ENCODE data around the gene PARP16.

PARP16 gene, protein sequence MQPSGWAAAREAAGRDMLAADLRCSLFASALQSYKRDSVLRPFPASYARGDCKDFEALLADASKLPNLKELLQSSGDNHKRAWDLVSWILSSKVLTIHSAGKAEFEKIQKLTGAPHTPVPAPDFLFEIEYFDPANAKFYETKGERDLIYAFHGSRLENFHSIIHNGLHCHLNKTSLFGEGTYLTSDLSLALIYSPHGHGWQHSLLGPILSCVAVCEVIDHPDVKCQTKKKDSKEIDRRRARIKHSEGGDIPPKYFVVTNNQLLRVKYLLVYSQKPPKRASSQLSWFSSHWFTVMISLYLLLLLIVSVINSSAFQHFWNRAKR

DNA sequence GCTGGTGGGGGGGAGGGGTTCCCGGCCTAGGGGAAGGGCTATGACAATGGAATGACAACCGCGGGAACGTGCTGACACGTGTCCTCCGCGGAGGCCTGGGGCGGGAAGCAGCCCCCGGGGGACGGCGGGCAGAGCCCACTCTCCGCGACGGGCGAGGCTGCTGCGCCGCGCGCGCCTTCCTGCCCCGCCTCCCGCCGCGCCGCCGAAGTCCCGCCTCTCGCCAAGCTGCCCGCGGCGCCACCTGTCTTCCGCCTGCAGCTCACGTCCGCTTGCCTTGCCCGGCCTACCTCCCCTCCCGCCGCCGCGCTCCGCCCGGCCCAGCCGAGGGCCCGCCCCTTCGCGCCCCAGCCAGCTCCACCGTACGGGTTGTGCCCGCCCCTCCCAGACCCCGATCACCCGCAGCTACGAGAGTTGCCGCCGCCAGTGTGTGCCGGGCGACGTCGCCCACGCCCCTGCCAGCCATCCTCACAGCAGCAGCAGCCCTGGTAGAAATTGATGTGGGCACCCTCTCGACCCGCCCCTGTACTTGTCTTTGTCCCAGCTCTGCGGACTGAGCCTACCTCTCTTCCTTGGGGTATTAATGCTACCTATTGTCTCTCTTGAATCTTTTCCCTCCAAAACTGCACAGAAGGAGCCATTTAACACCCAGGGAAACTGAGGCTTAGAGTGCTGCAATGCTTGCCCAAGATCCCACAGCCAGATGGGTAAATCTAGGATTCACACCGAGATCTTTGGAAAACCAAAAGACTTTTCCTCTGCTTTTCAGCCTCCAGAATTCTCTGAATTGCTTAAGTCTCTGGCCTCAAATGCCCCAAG, at the start of gene PARP16:
TSS of gene PARP16 (minus strand) at position 180 of the 816 bp plus-strand sequence. CDS start 457 bp downstream, outside the sequence.
- DNase-seq (ENCODE audit: low read depth): peak; percentile 65

DNA sequence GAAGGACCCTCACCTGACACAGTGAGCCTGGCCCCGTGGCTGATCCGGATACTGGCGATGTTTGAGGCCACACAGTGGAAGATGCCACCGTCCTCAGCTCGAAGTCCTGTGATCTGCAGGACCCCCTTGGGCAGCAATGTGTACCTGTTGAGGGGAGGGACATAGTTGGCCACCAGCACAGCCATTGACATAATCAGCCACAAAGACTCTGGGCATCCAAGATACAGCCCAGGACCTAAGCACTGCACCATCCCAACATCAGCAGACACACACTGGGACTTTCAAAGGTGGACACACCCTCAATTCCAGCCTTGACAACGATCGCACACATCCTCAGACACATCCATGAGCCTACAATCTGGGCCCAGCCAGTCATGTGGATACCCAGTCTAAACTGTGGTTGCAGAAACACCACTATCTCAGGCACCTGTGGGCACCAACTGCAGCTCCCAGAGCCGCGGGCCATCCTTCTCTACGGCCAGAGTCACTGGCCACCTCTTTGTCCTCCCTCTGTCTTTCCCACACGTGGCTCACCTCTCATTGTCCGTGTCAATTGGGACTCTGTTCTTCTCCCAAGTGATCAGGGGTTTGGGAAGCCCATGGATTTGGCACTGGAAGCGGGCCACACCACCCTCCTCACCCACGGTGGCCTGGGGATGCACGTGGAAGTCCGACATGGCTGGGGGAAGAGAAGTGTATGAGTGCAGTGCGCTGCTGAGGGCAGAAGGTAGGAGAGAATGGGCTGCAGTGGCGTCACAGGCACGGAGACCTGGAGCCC, 48.8 kb upstream of the PARP16 start:
- no peak for DNase-seq (ENCODE audit: low read depth)

DNA sequence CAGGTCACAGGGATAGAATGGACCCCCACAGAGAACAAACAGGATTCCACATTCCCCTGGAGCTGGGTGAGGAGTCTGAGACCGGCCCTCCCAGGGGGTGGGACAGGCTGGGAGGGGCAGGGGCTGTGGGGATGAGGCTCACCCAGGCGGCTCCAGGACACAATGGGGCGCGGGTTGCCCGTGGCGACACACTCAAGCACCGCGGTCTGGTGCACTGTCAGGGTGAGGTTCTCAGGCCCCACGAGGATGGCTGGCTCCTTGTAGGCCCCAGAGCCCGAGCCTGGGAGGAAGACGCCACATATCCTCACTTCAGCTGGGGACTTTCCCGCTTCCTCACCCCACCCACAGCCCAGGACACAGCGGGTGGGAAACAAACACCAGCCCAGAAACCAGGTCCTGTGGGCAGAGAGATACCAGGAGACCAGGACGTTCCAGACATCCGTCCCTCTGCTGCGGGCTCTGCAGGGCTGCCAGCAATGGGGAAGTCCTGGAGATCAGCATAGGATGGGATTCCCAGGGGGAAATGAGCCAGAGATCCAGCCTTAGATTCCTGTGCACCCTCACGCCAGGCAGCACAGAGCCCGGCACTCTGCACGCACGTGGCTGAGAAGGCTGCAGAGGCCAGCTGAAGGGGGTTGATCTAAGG, 48.0 kb upstream of the PARP16 start:
- no peak for DNase-seq (ENCODE audit: low read depth)

DNA sequence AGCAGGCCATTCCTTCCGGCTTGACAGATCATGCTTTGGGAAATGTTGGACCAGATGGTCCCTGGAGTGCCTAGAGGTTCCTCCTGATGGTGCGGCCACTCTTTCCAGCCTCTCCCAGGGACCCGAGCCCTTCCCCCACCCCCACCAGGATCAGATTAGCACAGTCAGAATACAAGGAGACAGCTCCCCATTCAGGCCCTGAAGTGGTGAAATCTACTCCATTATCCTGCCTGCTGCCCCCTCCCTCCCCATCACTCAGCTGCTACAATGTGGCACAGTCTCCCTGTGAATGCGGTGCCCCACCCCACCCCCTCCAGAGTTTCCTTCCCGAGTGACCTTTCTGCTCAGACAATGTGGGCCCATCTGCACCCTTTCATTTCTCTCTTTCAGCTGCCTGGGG, 47.2 kb upstream of the PARP16 start:
- no peak for DNase-seq (ENCODE audit: low read depth)

DNA sequence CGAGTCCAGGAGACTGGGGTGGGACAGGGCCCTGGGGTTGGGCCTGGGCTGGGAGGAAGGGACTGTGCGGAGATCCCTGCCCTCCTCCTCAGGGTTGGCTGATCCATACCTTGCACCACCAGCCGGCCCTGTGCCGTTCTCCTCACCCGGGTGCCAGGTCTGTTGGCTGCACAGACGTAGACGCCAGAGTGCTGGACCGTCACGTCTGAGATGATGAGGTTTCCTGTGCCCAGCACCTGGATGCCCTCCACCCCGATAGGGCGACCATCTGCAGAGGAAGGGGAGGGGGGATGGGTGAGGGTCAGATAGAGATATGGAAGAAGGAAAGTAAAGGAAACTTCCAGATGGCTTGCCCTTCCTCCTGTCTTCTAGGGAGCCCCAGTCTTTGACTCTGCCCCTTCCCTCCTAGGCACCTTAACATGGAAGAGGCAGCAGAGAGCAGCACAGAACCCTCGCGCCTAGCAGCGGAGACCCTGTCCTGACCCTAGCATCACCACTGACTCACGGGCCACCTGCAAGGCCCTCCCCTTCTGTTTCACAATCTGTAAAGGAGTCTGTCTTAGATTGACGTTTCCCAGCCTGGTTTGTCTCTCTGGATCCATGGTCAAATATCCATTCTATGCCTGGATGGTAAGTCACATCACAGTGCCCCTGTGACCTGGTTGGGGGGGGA, 46.6 kb upstream of the PARP16 start:
- no peak for DNase-seq (ENCODE audit: low read depth)

DNA sequence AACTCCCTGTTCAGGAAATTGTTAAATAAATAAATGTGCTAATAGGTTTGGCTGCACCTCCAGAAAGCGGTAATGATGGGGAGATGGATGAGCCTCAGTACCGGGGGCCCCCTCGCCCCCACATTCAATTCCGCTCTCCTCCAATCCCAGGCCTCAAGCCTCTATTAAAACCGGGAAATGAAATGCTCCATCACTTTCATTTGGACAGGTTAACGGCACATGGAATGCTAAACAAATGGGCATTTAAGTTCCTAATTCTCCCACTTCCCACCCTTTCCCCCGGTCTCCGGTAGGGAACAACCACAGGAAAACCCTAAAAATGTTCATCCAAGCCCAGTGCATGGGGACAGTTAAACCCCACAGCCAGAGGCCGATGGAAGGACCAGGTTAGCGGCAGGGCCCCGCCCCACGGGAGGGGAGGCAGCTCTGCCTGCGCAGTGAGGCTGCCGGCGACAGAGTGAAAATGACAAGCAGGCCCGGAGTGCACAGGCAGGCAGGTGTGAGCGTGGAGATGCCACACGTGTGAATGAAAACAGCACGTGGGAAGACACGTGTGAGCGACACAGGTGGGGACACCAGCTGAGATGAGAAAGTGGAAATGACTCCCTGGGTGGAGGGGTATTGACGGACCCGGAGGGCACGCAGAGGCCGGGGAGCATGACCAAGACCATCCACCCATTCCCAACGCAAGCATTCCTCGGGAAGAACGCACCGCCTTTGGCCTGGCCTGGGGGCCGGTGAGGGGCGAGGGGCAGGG, 45.9 kb upstream of the PARP16 start:
- DNase-seq (ENCODE audit: low read depth): no peak

DNA sequence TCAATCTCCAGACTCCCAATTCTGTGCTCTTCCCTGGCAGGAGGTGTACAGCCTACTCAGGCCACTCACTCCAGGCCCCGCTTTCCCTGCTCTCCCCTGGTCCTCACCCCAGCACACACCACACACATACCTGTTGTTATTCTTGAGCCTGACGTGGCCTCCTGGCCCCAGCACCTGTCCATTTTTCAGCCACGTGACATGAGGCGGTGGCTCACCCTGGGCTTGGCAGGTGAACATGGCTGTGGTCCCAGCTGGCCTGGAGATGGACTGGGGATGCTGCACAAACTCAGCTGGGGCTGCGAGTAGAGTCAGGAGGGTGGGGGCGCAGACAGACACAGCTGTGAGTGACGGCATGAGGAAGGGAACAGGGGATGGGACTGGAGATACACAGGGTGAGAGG, 45.1 kb upstream of the PARP16 start:
- DNase-seq (ENCODE audit: low read depth): no peak

DNA sequence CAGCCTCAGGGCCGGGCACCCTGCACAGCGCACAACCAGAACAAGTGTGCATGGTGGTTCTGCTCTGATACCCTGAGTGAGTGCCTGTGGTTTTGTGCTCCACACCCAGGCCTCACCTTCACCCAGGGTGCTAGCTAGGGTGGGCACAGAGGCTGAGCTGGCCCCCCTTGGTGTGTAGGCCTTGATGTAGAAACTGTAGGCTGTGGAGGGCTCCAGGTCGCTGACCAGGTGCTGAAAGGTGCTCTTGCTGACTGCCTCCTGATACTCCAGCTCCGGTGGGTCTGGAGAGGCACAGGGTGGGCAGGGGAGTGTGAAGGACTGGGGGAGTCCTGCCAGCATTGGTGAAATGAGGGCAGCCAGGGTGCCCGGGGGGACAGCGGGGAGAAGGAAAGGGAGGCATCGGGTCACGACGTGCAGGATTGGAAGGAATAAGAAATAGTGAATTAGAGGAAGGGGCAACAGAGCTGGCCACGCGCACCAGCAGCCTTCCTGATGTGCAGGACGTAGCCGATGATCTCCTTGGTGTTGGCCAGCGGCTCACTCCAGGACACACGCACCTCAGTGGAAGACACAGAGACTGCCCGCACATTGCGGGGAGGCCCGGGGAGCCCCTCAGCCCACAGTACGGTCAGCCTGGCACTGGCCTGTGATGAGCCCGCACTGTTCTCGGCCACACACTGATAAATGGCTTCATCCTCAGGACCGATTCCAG, 44.4 kb upstream of the PARP16 start:
- DNase-seq (ENCODE audit: low read depth): no peak

DNA sequence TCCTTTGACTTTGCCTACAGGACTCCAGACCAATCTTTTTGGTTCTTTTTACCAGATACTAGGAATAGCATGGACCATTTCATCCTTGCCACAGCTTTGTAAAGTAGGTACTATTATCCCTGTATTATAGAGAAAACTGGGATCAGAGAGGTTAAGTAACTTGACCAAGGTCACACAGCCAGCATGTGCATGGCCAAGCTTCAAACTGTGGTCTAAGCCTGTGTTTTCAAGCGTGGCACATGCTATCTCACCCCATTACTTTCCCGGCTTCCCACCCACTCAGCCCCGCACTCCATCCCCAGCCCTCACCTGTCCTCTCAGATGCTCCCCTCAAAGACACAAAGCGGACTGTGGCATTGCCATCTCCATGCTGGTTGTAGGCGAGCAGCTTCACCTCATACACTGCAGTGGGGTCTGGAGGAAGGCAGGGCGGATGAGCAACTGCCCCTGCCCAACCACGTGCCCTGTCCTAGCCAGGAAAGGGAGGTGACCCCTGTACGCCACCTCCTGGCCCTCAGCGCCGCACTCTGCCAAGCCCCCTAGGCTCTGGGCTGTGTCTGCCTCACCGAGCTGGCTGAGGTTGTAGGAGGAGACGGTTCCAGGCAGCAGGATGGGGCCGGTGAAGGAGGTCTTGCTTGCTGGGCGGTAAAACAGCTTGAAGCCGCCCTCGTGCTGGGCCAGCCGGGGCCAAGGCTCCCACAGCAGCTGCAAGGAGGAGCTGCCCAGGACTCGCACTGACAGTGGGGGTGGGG, 43.5 kb upstream of the PARP16 start:
- DNase-seq (ENCODE audit: low read depth): no peak

DNA sequence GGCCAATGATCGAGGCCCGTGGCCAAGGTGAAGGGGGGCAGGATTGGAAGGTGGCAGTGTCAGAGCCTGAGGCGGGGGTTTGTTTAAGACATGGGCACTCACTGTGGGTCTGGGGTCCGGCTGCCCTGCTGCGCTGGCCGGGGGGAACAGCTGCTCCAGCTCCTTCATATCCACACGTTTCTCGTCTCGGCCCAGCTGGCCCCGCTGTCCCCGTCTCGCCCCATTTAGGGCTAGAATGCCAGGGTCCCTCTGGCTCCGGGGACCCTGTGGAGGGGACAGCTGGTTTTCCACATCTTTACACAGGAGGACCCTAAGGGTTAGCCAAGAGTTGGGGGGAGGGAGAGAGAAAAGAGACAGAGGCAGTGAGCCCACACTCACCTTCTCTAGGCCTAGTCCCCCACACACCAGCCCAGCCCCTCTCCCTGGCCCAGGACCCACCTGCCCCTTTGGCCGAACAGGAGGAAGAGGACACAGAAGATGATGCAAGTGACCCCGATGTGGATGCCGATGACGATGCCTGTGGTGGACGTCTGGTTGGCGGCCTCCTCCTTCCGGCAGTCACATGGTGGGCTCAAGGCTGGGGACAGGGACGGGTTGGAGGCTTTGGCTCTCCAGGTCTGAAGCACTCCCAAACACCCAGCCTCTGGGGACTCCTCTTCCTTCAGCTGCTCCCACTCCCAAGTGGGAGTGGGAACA, 42.8 kb upstream of the PARP16 start:
- no peak for DNase-seq (ENCODE audit: low read depth)

DNA sequence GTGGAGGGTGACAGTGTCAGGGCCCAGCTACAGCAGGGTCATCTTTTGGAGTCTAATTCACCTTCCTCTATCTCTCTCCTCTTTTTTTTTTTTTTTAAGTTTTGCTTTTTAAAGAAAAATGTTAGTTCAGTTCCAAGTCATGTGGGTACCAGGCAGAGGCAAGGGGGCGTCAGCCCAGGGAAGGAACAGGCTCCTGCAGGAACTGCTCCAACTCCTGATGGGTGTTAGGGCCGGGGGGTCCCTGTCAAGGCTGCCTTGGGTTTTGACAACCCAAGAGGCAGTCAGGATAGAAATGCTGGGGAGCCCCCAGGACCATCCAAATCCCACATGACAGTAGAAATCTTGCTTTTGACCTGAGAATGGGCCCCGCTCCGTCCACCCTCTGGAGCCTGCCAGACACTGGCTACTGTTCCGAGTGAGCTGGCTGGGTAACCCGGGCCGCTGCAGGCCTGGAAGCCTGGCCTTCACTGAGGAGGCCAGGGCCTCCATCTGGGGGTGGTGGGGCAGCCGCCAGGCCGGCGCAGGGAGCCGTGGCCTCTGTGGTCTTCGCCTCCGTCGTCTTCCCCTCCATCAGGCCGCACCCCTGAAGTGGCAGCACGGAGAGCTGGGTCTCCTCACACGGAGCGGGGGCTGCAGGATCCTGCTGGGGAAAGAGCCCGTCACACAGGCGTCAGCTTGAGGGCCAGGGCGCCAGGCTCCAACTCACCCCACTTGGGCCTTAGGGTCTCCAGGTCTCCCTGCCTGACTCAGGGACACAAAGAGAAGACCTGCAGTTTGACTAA, 42.0 kb upstream of the PARP16 start:
- no peak for DNase-seq (ENCODE audit: low read depth)

DNA sequence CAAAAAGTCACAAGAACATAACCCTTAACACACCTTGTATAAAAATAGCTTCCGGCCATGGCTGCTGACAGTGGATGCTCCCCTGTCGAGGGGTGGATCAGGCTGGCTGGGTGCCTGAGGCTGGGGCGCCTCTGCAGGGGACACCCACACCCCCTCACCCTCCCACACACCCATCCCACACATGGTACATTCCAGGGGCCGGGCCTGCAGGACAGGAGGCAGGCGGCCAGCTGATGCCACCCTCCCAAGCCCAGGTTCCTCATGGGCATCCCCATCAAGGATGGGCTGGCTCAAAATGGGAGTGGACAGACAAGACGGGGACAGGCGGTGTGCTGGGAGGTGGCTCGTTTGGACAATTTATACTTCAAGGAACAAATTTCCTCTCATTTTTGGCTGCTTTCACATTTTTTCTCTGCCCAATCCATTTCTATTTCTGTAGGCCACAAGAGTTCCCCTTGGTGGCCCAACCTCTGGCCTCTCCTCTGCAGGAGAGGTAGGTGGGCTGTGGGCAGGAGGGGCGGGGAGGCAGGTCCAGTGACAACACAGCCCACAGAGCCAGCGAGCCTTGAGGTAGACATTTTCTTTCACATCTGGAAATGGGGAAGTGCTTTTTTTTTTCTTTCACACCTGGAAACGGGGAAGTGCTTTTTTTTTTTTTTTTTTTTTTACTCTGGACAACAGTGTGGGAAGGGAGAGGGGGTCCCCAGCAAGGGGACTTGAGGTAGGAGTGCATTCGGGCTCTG, 41.1 kb upstream of the PARP16 start:
- DNase-seq (ENCODE audit: low read depth): no peak

DNA sequence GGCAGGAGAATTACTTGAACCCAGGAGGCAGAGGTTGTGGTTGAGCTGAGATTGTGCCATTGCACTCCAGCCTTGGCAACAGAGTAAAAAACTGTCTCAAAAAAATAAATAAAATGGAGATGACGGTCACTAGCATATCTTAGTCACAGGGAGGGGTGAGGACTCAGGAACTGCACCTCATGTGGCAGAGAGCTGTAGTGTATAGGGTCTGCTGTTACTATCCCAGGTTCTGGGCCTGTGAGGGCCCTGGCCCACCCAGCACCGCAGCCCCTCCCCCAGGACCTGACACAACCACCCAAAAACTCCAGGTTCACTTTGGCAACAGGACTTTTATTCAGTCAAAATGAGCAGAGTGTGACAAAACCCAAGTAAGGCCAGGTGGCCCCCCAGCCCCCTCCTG, 40.1 kb upstream of the PARP16 start:
- no peak for DNase-seq (ENCODE audit: low read depth)

DNA sequence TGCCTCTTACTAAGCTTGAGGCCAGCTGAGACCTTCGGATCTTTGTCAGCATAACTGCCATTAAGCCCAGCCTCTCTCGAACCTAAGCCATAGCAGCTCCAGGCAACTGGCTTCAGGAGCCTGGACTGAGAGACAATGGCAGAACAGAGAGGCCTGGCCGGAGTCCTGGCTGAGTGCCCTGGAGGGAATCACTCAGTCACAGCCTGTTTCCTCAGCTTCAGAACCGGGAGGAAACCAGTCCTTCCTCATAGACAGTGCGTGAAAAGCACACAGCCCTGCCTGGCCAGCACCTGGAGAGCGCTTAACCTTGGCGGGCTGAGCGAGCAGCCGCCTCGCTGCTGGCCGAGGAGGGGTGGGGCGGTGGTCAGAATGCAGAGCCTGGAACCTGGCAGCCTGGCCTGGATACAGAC, 39.4 kb upstream of the PARP16 start:
- no peak for DNase-seq (ENCODE audit: low read depth)

DNA sequence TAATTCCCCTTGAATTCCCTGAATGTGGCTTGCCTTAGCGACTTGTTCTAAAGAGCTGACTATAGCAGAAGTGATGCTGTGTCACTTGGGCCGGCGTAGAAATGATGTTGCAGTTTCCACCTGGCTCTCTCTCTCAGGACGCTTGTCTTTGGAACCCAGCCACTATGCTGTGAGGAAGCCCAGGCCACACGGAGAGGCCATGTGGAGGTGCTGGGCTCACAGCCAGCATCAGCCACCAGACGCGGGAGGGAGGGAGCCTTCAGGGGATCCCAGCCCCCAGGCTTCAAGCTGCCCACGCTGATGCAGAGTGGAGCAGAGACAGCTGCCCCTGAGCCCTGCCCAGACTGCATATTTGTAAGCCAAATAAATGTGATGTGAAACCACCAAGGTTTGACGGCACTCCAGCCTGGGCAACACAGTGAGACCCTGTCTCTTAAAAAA, 36.4 kb upstream of the PARP16 start:
- no peak for DNase-seq (ENCODE audit: low read depth)

DNA sequence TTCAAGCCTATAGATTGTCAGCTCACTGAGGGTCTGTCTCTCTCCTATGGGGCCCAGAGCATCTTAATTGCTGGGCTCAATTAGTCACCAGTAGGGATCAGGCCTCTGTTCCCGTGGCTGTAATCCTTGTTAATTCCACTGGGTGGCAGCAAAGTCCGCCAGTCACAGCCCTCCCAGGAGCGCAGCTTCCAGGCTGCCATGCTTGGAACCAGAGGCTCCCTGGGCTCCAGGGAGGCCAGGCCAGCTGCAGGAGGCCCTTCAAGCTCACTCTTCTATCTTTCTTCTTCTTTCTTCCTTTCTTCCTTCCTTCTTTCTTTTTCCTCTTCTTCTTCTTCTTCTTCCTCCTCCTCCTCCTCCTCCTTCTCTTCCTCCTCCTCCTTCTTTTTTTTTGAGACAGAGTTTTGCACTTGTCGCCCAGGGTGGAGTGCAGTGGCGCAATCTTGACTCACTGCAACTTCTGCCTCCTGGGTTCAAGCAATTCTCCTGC, 32.2 kb upstream of the PARP16 start:
- DNase-seq (ENCODE audit: low read depth): peak; percentile 64

DNA sequence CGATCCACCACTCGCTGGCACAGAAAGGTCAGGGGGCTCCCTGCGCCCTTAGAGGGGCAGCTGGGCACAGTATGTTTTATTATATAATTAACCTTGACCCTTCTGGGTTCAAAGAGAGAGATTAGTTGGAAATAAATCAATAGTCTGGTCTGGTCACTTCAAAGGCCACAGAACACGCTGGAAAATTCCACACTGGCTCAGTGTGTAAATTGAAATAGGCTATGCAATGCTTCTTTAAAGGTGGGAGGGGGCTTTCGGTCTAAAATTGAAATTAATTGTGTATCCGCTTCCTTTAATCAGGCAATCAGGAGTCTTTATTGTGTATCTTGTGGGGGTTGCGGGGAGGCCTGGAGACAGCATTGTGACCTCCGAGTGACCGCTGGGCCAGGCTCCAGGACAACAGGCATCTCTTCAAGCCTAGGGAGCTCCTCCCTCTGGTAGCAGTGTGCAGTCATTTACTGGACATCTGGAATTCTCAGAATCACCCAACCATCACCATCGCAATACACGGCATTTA, 25.8 kb upstream of the PARP16 start:
- no peak for DNase-seq (ENCODE audit: low read depth)

Data from stromal cell of bone marrow (primary cell).